Measurements from ENCODE around the gene RPL10.

DNA sequence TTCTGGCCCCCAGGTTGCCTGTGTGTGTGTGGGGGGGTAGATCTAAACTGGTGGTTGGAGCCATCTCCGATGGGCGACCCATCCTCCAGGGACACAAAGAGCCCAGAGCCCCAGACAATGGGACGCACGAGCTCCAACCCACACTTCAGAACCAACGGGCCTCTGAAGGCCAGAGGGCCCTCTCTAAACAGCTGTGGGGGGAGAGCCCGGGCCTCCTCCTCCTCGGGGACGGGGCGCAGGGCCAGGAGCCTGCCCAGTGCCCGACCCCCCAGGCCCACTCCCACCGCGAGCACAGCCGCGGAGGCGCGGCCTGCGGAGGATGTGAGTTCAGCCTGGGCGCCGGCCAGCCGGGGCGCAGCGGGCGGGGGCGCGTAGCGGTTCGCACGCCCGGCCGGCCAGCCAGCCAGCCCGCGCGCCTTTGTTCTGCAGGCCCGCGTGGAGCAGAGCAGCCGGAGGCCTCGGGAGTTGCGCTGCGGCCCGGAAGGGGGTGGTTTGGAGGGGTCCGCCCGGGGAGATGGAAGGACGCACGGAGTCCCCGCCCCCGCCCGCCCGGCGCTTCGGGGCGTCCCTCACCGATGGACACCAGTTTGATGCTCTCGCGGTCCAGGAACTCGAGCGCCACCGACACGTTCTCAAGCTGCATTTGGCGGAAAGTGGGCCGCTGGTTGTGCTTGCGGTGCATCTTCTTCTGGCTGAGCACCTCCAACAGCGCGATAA is 27.7 kb upstream of the RPL10 start:
- TF ChIP-seq RBM34 (IDR thresholded peaks at IDR 0.05; ENCODE audit: borderline replicate concordance, insufficient read depth, low read length): no peak
- no peak for TF ChIP-seq CC2D1A (IDR thresholded peaks at IDR 0.05)
- TF ChIP-seq, protein P1, sequence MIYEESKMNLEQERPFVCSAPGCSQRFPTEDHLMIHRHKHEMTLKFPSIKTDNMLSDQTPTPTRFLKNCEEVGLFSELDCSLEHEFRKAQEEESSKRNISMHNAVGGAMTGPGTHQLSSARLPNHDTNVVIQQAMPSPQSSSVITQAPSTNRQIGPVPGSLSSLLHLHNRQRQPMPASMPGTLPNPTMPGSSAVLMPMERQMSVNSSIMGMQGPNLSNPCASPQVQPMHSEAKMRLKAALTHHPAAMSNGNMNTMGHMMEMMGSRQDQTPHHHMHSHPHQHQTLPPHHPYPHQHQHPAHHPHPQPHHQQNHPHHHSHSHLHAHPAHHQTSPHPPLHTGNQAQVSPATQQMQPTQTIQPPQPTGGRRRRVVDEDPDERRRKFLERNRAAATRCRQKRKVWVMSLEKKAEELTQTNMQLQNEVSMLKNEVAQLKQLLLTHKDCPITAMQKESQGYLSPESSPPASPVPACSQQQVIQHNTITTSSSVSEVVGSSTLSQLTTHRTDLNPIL (CRISPR knock-in tag; IDR thresholded peaks at IDR 0.05): no peak
- TF ChIP-seq NR1H2 (CRISPR knock-in tag; IDR thresholded peaks at IDR 0.05): no peak
- TF ChIP-seq, protein P2, sequence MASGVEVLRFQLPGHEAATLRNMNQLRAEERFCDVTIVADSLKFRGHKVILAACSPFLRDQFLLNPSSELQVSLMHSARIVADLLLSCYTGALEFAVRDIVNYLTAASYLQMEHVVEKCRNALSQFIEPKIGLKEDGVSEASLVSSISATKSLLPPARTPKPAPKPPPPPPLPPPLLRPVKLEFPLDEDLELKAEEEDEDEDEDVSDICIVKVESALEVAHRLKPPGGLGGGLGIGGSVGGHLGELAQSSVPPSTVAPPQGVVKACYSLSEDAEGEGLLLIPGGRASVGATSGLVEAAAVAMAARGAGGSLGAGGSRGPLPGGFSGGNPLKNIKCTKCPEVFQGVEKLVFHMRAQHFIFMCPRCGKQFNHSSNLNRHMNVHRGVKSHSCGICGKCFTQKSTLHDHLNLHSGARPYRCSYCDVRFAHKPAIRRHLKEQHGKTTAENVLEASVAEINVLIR (CRISPR knock-in tag; IDR thresholded peaks at IDR 0.05): no peak
- TF ChIP-seq, protein P3, sequence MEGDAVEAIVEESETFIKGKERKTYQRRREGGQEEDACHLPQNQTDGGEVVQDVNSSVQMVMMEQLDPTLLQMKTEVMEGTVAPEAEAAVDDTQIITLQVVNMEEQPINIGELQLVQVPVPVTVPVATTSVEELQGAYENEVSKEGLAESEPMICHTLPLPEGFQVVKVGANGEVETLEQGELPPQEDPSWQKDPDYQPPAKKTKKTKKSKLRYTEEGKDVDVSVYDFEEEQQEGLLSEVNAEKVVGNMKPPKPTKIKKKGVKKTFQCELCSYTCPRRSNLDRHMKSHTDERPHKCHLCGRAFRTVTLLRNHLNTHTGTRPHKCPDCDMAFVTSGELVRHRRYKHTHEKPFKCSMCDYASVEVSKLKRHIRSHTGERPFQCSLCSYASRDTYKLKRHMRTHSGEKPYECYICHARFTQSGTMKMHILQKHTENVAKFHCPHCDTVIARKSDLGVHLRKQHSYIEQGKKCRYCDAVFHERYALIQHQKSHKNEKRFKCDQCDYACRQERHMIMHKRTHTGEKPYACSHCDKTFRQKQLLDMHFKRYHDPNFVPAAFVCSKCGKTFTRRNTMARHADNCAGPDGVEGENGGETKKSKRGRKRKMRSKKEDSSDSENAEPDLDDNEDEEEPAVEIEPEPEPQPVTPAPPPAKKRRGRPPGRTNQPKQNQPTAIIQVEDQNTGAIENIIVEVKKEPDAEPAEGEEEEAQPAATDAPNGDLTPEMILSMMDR (IDR thresholded peaks at IDR 0.05 in 2 of 3, conservative IDR thresholded peaks at IDR 0.05 in 1 of 3; ENCODE audit: insufficient read depth in 2 of 3, low read depth in 1 of 3, low read length in 3 of 3): no peak
- TF ChIP-seq NELFE (IDR thresholded peaks at IDR 0.05; ENCODE audit: insufficient read depth, insufficient read length): no peak
- TF ChIP-seq POLR2AphosphoS5 (IDR thresholded peaks at IDR 0.05; ENCODE audit: control insufficient read depth, insufficient read depth, low read depth, low read length): no peak
- TF ChIP-seq, protein P4, sequence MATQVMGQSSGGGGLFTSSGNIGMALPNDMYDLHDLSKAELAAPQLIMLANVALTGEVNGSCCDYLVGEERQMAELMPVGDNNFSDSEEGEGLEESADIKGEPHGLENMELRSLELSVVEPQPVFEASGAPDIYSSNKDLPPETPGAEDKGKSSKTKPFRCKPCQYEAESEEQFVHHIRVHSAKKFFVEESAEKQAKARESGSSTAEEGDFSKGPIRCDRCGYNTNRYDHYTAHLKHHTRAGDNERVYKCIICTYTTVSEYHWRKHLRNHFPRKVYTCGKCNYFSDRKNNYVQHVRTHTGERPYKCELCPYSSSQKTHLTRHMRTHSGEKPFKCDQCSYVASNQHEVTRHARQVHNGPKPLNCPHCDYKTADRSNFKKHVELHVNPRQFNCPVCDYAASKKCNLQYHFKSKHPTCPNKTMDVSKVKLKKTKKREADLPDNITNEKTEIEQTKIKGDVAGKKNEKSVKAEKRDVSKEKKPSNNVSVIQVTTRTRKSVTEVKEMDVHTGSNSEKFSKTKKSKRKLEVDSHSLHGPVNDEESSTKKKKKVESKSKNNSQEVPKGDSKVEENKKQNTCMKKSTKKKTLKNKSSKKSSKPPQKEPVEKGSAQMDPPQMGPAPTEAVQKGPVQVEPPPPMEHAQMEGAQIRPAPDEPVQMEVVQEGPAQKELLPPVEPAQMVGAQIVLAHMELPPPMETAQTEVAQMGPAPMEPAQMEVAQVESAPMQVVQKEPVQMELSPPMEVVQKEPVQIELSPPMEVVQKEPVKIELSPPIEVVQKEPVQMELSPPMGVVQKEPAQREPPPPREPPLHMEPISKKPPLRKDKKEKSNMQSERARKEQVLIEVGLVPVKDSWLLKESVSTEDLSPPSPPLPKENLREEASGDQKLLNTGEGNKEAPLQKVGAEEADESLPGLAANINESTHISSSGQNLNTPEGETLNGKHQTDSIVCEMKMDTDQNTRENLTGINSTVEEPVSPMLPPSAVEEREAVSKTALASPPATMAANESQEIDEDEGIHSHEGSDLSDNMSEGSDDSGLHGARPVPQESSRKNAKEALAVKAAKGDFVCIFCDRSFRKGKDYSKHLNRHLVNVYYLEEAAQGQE (IDR thresholded peaks at IDR 0.05; ENCODE audit: borderline replicate concordance): no peak
- TF ChIP-seq, protein P4 (CRISPR knock-in tag; IDR thresholded peaks at IDR 0.05; ENCODE audit: low read depth): no peak
- no peak for TF ChIP-seq BHLHE40 (IDR thresholded peaks at IDR 0.05; ENCODE audit: low read length)
- TF ChIP-seq RCOR1 (IDR thresholded peaks at IDR 0.05; ENCODE audit: borderline replicate concordance in 1 of 2, low read depth in 2 of 2, low read length in 2 of 2): no peak

Data from K562 (cell line).